Thyroid gland (tissue), 4 donors: ENCODE measurements around the gene HHLA2. TPM values are rescaled to one million over a fixed set of nuclear protein-coding genes. Genes with fewer than 3 reads are reported as not detected.

Experiments
- DNase-seq, 2 donors: peaks; one replicate each; pipeline ENCODE4 v3.0.0-alpha.2; 2019
- H3K27ac ChIP-seq, 3 donors: fragments of 200-600 bp; sonication (generic); 1 replicate in 2 of 3; 2 replicates in 1 of 3; pipeline ENCODE4 v1.5.1; 2016 to 2019; ENCODE audit warnings: mild to moderate bottlenecking in 1 of 3, moderate library complexity in 1 of 3
- H3K27me3 ChIP-seq: fragments of 200-600 bp; sonication (generic); one replicate; pipeline ENCODE4 v1.5.1; 2019
- H3K36me3 ChIP-seq, 2 donors: fragments of 200-600 bp; sonication (generic); one replicate each; pipeline ENCODE4 v1.5.1; 2016 to 2019
- H3K4me1 ChIP-seq, 2 donors: fragments of 200-600 bp; sonication (generic); one replicate each; pipeline ENCODE4 v1.5.1; 2017 to 2019
- H3K4me3 ChIP-seq, 3 donors: fragments of 200-600 bp; sonication (generic); replicated peaks in 1 of 3; 1 replicate in 2 of 3; 2 replicates in 1 of 3; pipeline ENCODE4 v1.5.1; 2016; ENCODE audit warnings: mild to moderate bottlenecking in 1 of 3
- H3K9me3 ChIP-seq: fragments of 200-600 bp; sonication (generic); one replicate; pipeline ENCODE4 v1.5.1; 2017
- POLR2A ChIP-seq, 2 donors: fragments of 450-650 bp; IDR thresholded peaks; one replicate each; pipeline ENCODE4 v1.6.1; 2017; ENCODE audit warnings: antibody characterized with exemption in 2 of 2, mild to moderate bottlenecking in 2 of 2, moderate library complexity in 1 of 2
- WGBS, 2 donors: methylation state at CpG; one replicate each; pipeline ENCODE4 v1.1.5; 2017; 5-methylcytosine and 5-hydroxymethylcytosine counted together
- intact Hi-C: fragments of 100-400 bp; cut with DNase I; formaldehyde crosslinking; loops from one replicate; pipeline ENCODE4 v1.15.1; 2023
- total RNA-seq, 4 donors: library from RNA; depleted of rRNA; stranded (reverse); fragments of >200 nt; gene quantifications; one replicate each; pipeline ENCODE4 v1.2.3, GENCODE V29; 2016
- TF ChIP-seq, protein P1 (sequence below), 6 experiments: fragments of 200-600 bp in 3 of 6; fragments of 450-650 bp in 3 of 6; sonication (generic) in 3 of 6; IDR thresholded peaks; one replicate each; pipeline ENCODE4 v1.5.1; 2016 to 2019; ENCODE audit warnings: antibody characterized with exemption in 6 of 6, mild to moderate bottlenecking in 2 of 6, inconsistent platforms in 1 of 6, moderate library complexity in 1 of 6

HHLA2 gene
- total RNA-seq, 4 donors from 2014 or later, result not detected

DNA sequence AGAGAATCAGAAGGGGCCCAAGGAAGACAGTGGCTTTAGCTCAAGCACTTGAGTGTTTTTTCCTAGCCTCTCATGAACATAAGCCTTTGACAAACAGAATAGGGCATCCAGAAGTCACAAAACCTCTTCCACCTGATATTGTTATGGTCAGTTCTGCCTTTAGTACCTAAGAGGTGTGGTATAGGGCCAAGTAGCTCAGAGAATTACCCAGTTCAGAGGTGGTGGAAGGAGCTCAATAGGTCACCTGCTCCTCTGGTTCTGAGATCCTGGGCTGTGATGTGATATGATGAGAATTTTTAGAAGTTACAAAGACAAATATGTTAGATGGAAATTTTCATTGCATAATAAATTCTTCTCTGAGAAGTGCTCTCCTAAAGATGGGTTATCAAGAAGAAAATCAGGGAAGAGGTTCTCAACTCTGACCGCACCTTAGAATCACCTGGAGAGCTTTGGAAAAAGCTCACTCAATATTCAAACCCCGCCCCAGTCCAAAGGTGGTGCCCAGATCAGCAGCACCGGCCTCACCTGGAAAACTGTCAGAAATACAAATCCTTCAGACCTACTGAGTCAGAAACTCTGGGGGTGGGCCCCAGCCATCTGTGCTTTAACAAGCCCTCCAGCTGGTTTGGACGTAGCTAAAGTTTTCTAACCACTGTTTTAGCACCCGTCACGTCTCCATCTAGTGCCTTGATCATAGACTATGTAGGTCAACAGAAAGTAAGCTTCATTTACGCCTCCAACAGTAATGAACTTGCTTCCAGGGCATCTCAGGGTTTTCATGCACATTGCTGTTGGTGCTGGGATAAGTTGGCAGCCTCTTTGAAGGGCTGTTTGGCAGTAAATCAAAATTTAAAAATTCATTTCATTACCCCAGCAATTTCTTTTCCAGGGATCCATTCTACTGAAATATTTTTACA, 112.8 kb downstream of the HHLA2 start:
- DNase-seq, result no peak
- intact Hi-C loops, result no loop called here

DNA sequence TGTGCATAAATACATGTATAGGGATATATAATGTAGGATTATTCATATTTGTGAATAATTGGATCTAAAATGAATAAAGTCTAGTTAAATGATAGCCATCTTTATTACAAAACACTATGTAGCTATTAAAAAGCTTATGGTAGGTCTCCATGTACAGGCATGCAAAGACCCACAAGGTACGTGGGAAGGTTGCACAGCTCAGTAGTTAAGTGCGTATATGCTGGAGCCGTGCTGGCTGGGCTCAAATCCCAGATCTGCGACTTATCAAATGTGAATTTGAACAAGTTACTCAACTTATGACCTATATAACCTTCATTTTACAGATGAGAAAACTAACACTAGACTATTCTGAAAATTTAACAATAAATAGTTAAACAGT, 113.4 kb downstream of the HHLA2 start:
- Histone ChIP-seq H3K4me3 (no peak overlapping the region), H3K4me1 (peaks cover 4 to 6% of the 10 kb centered on the region in 2 donors), H3K27me3 (no peaks in the 10 kb centered on the region), H3K9me3 (no peaks in the 10 kb centered on the region), H3K27ac (no peak overlapping the region), H3K36me3 (no peaks in the 10 kb centered on the region)
- TF ChIP-seq, protein P1, sequence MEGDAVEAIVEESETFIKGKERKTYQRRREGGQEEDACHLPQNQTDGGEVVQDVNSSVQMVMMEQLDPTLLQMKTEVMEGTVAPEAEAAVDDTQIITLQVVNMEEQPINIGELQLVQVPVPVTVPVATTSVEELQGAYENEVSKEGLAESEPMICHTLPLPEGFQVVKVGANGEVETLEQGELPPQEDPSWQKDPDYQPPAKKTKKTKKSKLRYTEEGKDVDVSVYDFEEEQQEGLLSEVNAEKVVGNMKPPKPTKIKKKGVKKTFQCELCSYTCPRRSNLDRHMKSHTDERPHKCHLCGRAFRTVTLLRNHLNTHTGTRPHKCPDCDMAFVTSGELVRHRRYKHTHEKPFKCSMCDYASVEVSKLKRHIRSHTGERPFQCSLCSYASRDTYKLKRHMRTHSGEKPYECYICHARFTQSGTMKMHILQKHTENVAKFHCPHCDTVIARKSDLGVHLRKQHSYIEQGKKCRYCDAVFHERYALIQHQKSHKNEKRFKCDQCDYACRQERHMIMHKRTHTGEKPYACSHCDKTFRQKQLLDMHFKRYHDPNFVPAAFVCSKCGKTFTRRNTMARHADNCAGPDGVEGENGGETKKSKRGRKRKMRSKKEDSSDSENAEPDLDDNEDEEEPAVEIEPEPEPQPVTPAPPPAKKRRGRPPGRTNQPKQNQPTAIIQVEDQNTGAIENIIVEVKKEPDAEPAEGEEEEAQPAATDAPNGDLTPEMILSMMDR (IDR thresholded peaks at IDR 0.05), result no peak
- no peak for TF ChIP-seq POLR2A (IDR thresholded peaks at IDR 0.05)
- intact Hi-C loops, result no loop called here
- DNase-seq, result no peak
- 80 to 92% methylated on average over 4 of the region's 4 CpGs for WGBS, 2 donors

More for the DNA sequence above, 112.8 kb downstream of the HHLA2 start:
- Histone ChIP-seq H3K27ac (no peak overlapping the region), H3K4me3 (no peak overlapping the region), H3K4me1 (peaks cover 9 to 11% of the 10 kb centered on the region in 2 donors), H3K27me3 (no peaks in the 10 kb centered on the region), H3K36me3 (no peaks in the 10 kb centered on the region), H3K9me3 (no peaks in the 10 kb centered on the region)
- TF ChIP-seq, protein P1 (IDR thresholded peaks at IDR 0.05), result no peak
- no peak for TF ChIP-seq POLR2A (IDR thresholded peaks at IDR 0.05)
- WGBS, 2 donors, result 92 to 97% methylated on average over 7 of the region's 7 CpGs

DNA sequence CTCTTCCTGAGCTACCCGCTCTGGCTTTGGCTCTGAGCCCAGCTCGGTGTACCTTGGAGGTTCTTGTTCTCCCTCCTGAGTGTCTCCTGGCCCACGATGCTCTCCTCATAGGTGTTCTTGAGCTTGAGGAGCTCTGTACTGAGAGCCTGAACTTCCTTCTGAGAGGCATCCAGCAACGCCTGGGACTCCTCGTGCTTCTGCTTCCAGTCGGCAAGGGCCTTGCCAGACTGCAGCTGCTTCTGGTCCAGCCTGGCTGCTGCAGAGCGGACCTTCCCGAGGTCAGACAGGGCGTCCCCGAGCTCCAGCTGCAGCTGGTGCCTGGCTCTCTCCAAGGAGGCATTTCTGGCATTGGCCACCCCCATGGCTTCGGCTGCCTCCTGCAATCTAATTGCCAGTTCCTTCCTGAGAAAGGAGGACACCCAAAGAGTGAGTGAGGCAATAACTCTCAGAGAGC, 114.2 kb downstream of the HHLA2 start:
- Histone ChIP-seq H3K9me3 (no peaks in the 10 kb centered on the region), H3K4me1 (peaks cover 0 to 3% of the 10 kb centered on the region in 2 donors), H3K36me3 (no peaks in the 10 kb centered on the region), H3K4me3 (no peak overlapping the region), H3K27me3 (no peaks in the 10 kb centered on the region), H3K27ac (no peak overlapping the region)
- intact Hi-C loops, result no loop called here
- peak; percentile 90 to 92 for DNase-seq
- WGBS, 2 donors, result 41 to 43% methylated on average over 9 to 10 of the region's 11 CpGs
- TF ChIP-seq, protein P1 (IDR thresholded peaks at IDR 0.05), result no peak
- no peak for TF ChIP-seq POLR2A (IDR thresholded peaks at IDR 0.05)

DNA sequence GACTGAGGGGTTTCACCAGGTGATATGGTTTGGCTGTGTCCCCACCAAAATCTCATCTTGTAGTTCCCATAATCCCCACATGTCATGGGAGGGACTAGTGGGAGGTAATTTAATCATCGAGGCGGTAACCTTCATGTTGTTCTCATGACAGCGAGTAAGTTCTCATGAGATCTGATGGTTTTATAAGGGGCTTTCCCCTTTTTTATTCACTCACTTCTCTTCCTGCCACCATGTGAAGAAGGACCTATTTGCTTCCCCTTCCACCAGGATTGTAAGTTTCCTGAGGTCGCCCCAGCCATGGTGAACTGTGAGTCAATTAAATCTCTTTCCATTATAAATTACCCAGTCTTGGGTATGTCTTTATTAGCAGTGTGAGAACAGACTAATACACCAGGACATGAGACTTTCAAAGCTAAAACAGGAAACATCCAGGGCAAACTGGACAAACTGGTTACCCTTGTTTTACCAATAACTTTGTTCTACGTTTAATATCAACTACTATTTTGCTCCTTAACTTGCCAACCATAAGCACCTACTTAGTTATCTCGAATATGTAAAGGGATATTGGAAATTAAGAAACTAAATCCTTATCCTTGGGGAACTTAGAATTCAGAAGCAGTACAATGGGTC, 115.9 kb downstream of the HHLA2 start:
- DNase-seq, result no peak
- intact Hi-C loops, result no loop called here
- no peak for TF ChIP-seq POLR2A (IDR thresholded peaks at IDR 0.05)
- TF ChIP-seq, protein P1 (IDR thresholded peaks at IDR 0.05), result no peak
- no peaks in the 10 kb centered on the region for H3K36me3 ChIP-seq
- H3K4me1 ChIP-seq, result peaks cover 0 to 3% of the 10 kb centered on the region in 2 donors
- H3K27ac ChIP-seq, result no peak overlapping the region
- 81 to 86% methylated on average over 6 of the region's 6 CpGs for WGBS, 2 donors
- H3K4me3 ChIP-seq, result no peak overlapping the region
- H3K27me3 ChIP-seq, result no peaks in the 10 kb centered on the region
- no peaks in the 10 kb centered on the region for H3K9me3 ChIP-seq

DNA sequence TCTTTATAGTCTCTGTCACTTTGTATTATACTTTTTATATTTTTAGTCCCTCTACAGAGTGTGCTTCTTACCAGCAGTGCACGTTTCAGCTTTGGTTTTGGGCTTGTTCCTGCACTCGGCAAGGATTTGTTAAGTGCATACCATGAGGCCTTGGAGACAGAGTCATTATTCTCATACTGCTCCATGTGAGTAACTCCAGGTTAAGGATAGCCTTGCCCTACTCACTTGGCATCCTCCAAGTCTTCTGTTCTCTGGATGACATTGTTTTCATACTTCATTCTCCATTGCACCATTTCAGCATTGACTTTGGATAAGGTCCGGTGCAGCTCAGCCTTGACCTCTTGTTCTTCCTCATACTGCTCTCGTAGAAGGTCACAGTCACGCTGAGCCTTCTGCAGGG, 117.7 kb downstream of the HHLA2 start:
- H3K4me3 ChIP-seq, result no peak overlapping the region

More for the DNA sequence above, 117.7 kb downstream of the HHLA2 start:
- Histone ChIP-seq H3K36me3 (no peaks in the 10 kb centered on the region), H3K9me3 (no peaks in the 10 kb centered on the region), H3K27ac (no peak overlapping the region), H3K4me1 (peaks cover 0 to 3% of the 10 kb centered on the region in 2 donors), H3K27me3 (no peaks in the 10 kb centered on the region)
- DNase-seq, result peak; percentile 26 to 35
- intact Hi-C loops, result no loop called here
- no peak for TF ChIP-seq POLR2A (IDR thresholded peaks at IDR 0.05)
- TF ChIP-seq, protein P1 (IDR thresholded peaks at IDR 0.05), result no peak
- WGBS, 2 donors, result 46 to 50% methylated on average over 5 of the region's 5 CpGs
